Activated T-helper 9 cell treated with anti-CD3 and anti-CD28 coated beads, Interleukin-2, amount 50 U/mL, for 16 hours (primary cell): ENCODE data around the gene PES1.
A peak's percentile ranks its signal among the peaks of the same experiment; 100 is the strongest.
"Not testable (repeated sequence)": the region's sequence is repeated elsewhere in the genome, so short reads cannot be mapped to it uniquely, and the experiment has no call there.

Experiments
- DNase-seq: peaks from one replicate; pipeline ENCODE4 v3.0.0-alpha.2; 2020; ENCODE audit warnings: low read depth

The PES1 gene

GRCh38 chr22:30591588-30592359 lies at the start of gene PES1:
Gene PES1 (minus strand): TSS chr22:30591910. CDS start chr22:30591833, 77 bp downstream.
- DNase-seq = peak; percentile 88

- no peak for DNase-seq
These were observed 49.2 kb upstream of the PES1 start for GRCh38 chr22:30640839-30641430.

GRCh38 chr22:30640361-30640760 lies 48.7 kb upstream of the PES1 start:
- no peak for DNase-seq

- DNase-seq = no peak
These were observed 46.0 kb upstream of the PES1 start for GRCh38 chr22:30637701-30638114.

- no peak for DNase-seq
These were observed 44.7 kb upstream of the PES1 start for GRCh38 chr22:30636226-30637077.

GRCh38 chr22:30635273-30636225 lies 43.8 kb upstream of the PES1 start, which contains the start of gene SLC35E4:
Gene SLC35E4 (plus strand): TSS chr22:30635781. CDS start chr22:30636451, 670 bp downstream.
- peak; percentile 95 for DNase-seq

- DNase-seq = peak; percentile 88
These were observed 42.9 kb upstream of the PES1 start for GRCh38 chr22:30634471-30635233.

GRCh38 chr22:30631469-30631868 lies 39.8 kb upstream of the PES1 start:
- not testable (repeated sequence) for DNase-seq

GRCh38 chr22:30628491-30628890 lies 36.8 kb upstream of the PES1 start:
- DNase-seq = no peak

- no peak for DNase-seq
These were observed 35.8 kb upstream of the PES1 start for GRCh38 chr22:30627471-30627870.

GRCh38 chr22:30626413-30626812 lies 34.7 kb upstream of the PES1 start:
- no peak for DNase-seq

- not testable (repeated sequence) for DNase-seq
These were observed 28.2 kb upstream of the PES1 start for GRCh38 chr22:30619909-30620308.

- DNase-seq = no peak
These were observed 26.1 kb upstream of the PES1 start for GRCh38 chr22:30617819-30618218.

GRCh38 chr22:30615543-30615954 lies 23.8 kb upstream of the PES1 start:
- no peak for DNase-seq

- DNase-seq = no peak
These were observed 23.2 kb upstream of the PES1 start for GRCh38 chr22:30614879-30615278.

GRCh38 chr22:30614268-30614667 lies 22.6 kb upstream of the PES1 start:
- no peak for DNase-seq

- no peak for DNase-seq
These were observed 21.1 kb upstream of the PES1 start for GRCh38 chr22:30612789-30613188.

GRCh38 chr22:30611197-30611596 lies 19.5 kb upstream of the PES1 start:
- no peak for DNase-seq

GRCh38 chr22:30610299-30610698 lies 18.6 kb upstream of the PES1 start:
- DNase-seq = no peak
